ENCODE results near the gene APP. TPM values are rescaled to one million over a fixed set of nuclear protein-coding genes. Genes with fewer than 3 reads are reported as not detected.

Gene APP
- total RNA-seq, 1 experiment from 2014 or later, result 169 TPM

DNA sequence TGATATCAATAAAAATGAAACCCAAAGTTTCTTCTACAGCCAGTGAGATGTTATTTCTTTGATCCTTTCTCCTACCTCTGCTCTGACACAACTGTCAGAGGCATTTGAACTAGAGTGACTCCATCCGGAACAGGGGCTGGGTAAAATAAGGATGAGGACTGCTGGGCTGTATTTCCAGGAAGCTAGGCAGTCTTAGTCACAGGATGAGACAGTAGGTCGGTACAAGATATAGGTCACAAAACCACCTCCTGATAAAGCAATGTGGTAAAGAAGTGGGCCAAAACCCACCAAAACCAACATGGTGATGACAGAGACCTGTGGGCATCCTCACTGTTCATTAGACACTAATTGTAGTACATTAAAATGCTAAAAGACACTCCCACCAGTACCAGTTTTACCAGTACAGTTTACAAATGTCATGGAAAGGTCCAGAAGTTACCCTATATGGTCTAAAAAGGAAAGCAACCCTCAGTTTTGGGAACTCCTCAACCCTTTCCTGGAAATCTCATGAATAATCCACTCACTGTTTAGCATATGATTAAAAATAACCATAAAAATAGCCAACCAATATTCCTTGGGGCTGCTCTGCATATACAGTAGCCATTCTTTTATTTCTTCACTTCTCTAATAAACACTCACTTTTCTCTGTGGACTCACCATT lies 339.1 kb downstream of the APP start:
- no peak for DNase-seq (ENCODE audit: low spot score)

Small RNA genes within 50 kb of the gene (small RNA-seq; reads per million reads assigned to genes)
- not detected for gene RNU6-123P
- gene RNU6-926P, result not detected
